K562 (cell line): ENCODE data around the gene TWSG1.

Experiments used
- FOXJ3 ChIP-seq: sonication (generic); formaldehyde crosslinking; IDR thresholded peaks from 2 replicates; pipeline ENCODE4 v1.4.0; 2020; ENCODE audit warnings: mild to moderate bottlenecking, missing genetic modification reagents
- RCOR1 ChIP-seq, 2 experiments: IDR thresholded peaks; 2 replicates each; pipeline ENCODE4 v1.6.1; 2012; ENCODE audit warnings: low read depth in 2 of 2, low read length in 2 of 2, borderline replicate concordance in 1 of 2, improper control_type of control experiment in 1 of 2
- SRF ChIP-seq, 2 experiments: fragments of 250-450, 450-650 bp in 1 of 2; sonication (Bioruptor Pico) in 1 of 2; sonication (generic) in 1 of 2; formaldehyde crosslinking; IDR thresholded peaks; 2 replicates each; pipeline versions ENCODE4 v1.5.0 to v1.5.1; 2020 to 2022; ENCODE audit warnings: mild to moderate bottlenecking in 1 of 2, missing genetic modification reagents in 1 of 2
- TF ChIP-seq, protein P1 (sequence below): fragments of 250-450 bp; sonication (Bioruptor Pico); IDR thresholded peaks from 2 replicates; pipeline ENCODE4 v1.8.0; 2021; ENCODE audit warnings: moderate library complexity, mild to moderate bottlenecking, inconsistent platforms
- TF ChIP-seq, protein P2 (sequence below): sonication (generic); formaldehyde crosslinking; IDR thresholded peaks from 2 replicates; pipeline ENCODE4 v1.5.0; 2020; ENCODE audit warnings: missing genetic modification reagents

GRCh38 chr18:9431296-9431695, 96.7 kb downstream of the TWSG1 start:
- no peak for TF ChIP-seq RCOR1 (IDR thresholded peaks at IDR 0.05; ENCODE audit: borderline replicate concordance in 1 of 2, low read depth in 2 of 2, low read length in 2 of 2)
- TF ChIP-seq, protein P1, sequence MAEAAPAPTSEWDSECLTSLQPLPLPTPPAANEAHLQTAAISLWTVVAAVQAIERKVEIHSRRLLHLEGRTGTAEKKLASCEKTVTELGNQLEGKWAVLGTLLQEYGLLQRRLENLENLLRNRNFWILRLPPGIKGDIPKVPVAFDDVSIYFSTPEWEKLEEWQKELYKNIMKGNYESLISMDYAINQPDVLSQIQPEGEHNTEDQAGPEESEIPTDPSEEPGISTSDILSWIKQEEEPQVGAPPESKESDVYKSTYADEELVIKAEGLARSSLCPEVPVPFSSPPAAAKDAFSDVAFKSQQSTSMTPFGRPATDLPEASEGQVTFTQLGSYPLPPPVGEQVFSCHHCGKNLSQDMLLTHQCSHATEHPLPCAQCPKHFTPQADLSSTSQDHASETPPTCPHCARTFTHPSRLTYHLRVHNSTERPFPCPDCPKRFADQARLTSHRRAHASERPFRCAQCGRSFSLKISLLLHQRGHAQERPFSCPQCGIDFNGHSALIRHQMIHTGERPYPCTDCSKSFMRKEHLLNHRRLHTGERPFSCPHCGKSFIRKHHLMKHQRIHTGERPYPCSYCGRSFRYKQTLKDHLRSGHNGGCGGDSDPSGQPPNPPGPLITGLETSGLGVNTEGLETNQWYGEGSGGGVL (CRISPR knock-in tag) = no peak
- TF ChIP-seq, protein P2, sequence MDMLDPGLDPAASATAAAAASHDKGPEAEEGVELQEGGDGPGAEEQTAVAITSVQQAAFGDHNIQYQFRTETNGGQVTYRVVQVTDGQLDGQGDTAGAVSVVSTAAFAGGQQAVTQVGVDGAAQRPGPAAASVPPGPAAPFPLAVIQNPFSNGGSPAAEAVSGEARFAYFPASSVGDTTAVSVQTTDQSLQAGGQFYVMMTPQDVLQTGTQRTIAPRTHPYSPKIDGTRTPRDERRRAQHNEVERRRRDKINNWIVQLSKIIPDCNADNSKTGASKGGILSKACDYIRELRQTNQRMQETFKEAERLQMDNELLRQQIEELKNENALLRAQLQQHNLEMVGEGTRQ (CRISPR knock-in tag) = no peak
- no peak for TF ChIP-seq FOXJ3
- no peak for TF ChIP-seq SRF (CRISPR knock-in tag; IDR thresholded peaks at IDR 0.05)
